Endodermal cell (in vitro differentiated cells): ENCODE measurements around the gene ZNF487. TPM values are rescaled to one million over a fixed set of nuclear protein-coding genes. Genes with fewer than 3 reads are reported as not detected.
A peak's percentile ranks its signal among the peaks of the same experiment; 100 is the strongest.

Experiments
- DNase-seq: peaks from one replicate; pipeline ENCODE4 v3.0.0-alpha.2; 2017
- H3K27ac ChIP-seq: 2 replicates; pipeline ENCODE4 v1.5.1; 2013; ENCODE audit warnings: mild to moderate bottlenecking, low read depth, low read length, moderate library complexity
- H3K27me3 ChIP-seq: 2 replicates; pipeline ENCODE4 v1.6.1; 2013; ENCODE audit warnings: mild to moderate bottlenecking, low read length, moderate library complexity; ENCODE audit not compliant: insufficient read depth, control insufficient read depth, poor library complexity, severe bottlenecking
- H3K36me3 ChIP-seq: 2 replicates; pipeline ENCODE4 v1.7.0; 2013; ENCODE audit warnings: mild to moderate bottlenecking, low read length, moderate library complexity; ENCODE audit not compliant: control insufficient read depth, insufficient read depth
- H3K4me1 ChIP-seq: one replicate; pipeline ENCODE4 v1.7.0; 2013; ENCODE audit warnings: low read length; ENCODE audit not compliant: control insufficient read depth, insufficient read depth
- H3K4me3 ChIP-seq: 2 replicates; pipeline ENCODE4 v1.5.1; 2013; ENCODE audit warnings: mild to moderate bottlenecking, low read length, moderate library complexity
- H3K9ac ChIP-seq: 2 replicates; pipeline ENCODE4 v1.6.1; 2013; ENCODE audit warnings: mild to moderate bottlenecking, low read length, moderate library complexity; ENCODE audit not compliant: poor library complexity, severe bottlenecking; ENCODE audit errors: extremely low read depth
- H3K9me3 ChIP-seq: 2 replicates; pipeline ENCODE4 v1.6.1; 2013; ENCODE audit warnings: mild to moderate bottlenecking, low read length, moderate library complexity; ENCODE audit not compliant: control insufficient read depth
- H3K27ac Mint-ChIP-seq: 2 replicates; pipeline ENCODE4 v1.8.0; 2020; ENCODE audit warnings: mixed read lengths
- H3K27me3 Mint-ChIP-seq: 2 replicates; pipeline ENCODE4 v1.8.0; 2021; ENCODE audit warnings: mild to moderate bottlenecking, mixed read lengths; ENCODE audit not compliant: insufficient read depth
- H3K36me3 Mint-ChIP-seq: 2 replicates; pipeline ENCODE4 v1.8.0; 2020; ENCODE audit warnings: low read depth, mixed read lengths
- H3K4me1 Mint-ChIP-seq: 2 replicates; pipeline ENCODE4 v1.8.0; 2020; ENCODE audit warnings: mixed read lengths
- H3K4me3 Mint-ChIP-seq: 2 replicates; pipeline ENCODE4 v1.8.0; 2020; ENCODE audit warnings: mild to moderate bottlenecking, moderate library complexity, mixed read lengths
- H3K9me3 Mint-ChIP-seq: 2 replicates; pipeline ENCODE4 v1.8.0; 2020; ENCODE audit warnings: mild to moderate bottlenecking, mixed read lengths
- CTCF ChIP-seq: fragments of 200-600 bp; sonication (generic); conservative IDR thresholded peaks from 2 replicates; pipeline ENCODE4 v1.5.0; 2021; ENCODE audit warnings: antibody characterized with exemption, mild to moderate bottlenecking
- WGBS, 2 experiments: methylation state at CpG; one replicate each; pipeline versions ENCODE4 v1.1.5 to v1.1.7; 2013; ENCODE audit warnings: missing lambda C conversion rate in 2 of 2, mixed read lengths in 1 of 2; ENCODE audit not compliant: insufficient coverage in 1 of 2, insufficient read length in 1 of 2; 5-methylcytosine and 5-hydroxymethylcytosine counted together
- total RNA-seq, 2 donors: library from RNA; stranded (reverse); fragmentation: NEBNext Ultra II Directional in 1 of 2; extraction: Animal tissue kit (Norgen Biotek cat#: 25700) in 1 of 2; gene quantifications; 2 replicates in 1 of 2; 3 replicates in 1 of 2; pipeline ENCODE4 v1.2.1, GENCODE V29; 2021

The ZNF487 gene
- total RNA-seq, 2 donors from 2014 or later: 3.8 to 6.6 TPM

GRCh38 chr10:43394868-43395267 is 42.0 kb upstream of the ZNF487 start:
- H3K36me3 Mint-ChIP-seq: peaks cover 65% of the 10 kb centered on the region
- H3K27ac Mint-ChIP-seq: peak overlapping the region; percentile 100
- Histone ChIP-seq H3K27ac (no peak overlapping the region), H3K27me3 (no peaks in the 10 kb centered on the region), H3K9ac (peak overlapping the region; percentile 100), H3K4me3 (peak overlapping the region; percentile 100), H3K36me3 (peaks cover 72% of the 10 kb centered on the region), H3K9me3 (no peaks in the 10 kb centered on the region), H3K4me1 (peaks cover 16% of the 10 kb centered on the region)
- peaks cover 54% of the 10 kb centered on the region for H3K4me1 Mint-ChIP-seq
- H3K4me3 Mint-ChIP-seq: peak overlapping the region; percentile 98
- 80 to 81% methylated on average over 3 to 6 of the region's 6 CpGs for WGBS, 2 experiments
- TF ChIP-seq CTCF: no peak
- H3K27me3 Mint-ChIP-seq: no peaks in the 10 kb centered on the region
- DNase-seq: no peak
- no peaks in the 10 kb centered on the region for H3K9me3 Mint-ChIP-seq

- H3K9ac ChIP-seq: peak overlapping the region; percentile 100
- H3K27ac Mint-ChIP-seq: peak overlapping the region; percentile 100
- no peaks in the 10 kb centered on the region for H3K27me3 Mint-ChIP-seq
- peaks cover 72% of the 10 kb centered on the region for H3K36me3 ChIP-seq
- H3K36me3 Mint-ChIP-seq: peaks cover 58% of the 10 kb centered on the region
- peaks cover 46% of the 10 kb centered on the region for H3K4me1 Mint-ChIP-seq
- H3K4me3 Mint-ChIP-seq: peak overlapping the region; percentile 98
- no peak for DNase-seq
- H3K9me3 Mint-ChIP-seq: no peaks in the 10 kb centered on the region
- H3K27me3 ChIP-seq: no peaks in the 10 kb centered on the region
- TF ChIP-seq CTCF: no peak
- peaks cover 11% of the 10 kb centered on the region for H3K4me1 ChIP-seq
- peak overlapping the region; percentile 95 for H3K27ac ChIP-seq
- no peaks in the 10 kb centered on the region for H3K9me3 ChIP-seq
- WGBS, 2 experiments: 3 to 9% methylated on average over 10 to 18 of the region's 18 CpGs
- peak overlapping the region; percentile 100 for H3K4me3 ChIP-seq
Measured at GRCh38 chr10:43395571-43396060, 41.3 kb upstream of the ZNF487 start.

- H3K36me3 Mint-ChIP-seq: peaks cover 52% of the 10 kb centered on the region
- DNase-seq: peak; percentile 92
- no peaks in the 10 kb centered on the region for H3K27me3 Mint-ChIP-seq
- peaks cover 45% of the 10 kb centered on the region for H3K4me1 Mint-ChIP-seq
- Histone ChIP-seq H3K36me3 (peaks cover 67% of the 10 kb centered on the region), H3K4me3 (peak overlapping the region; percentile 100), H3K27me3 (no peaks in the 10 kb centered on the region), H3K27ac (peak overlapping the region; percentile 95), H3K9ac (peak overlapping the region; percentile 100), H3K9me3 (no peaks in the 10 kb centered on the region), H3K4me1 (peaks cover 12% of the 10 kb centered on the region)
- H3K4me3 Mint-ChIP-seq: peak overlapping the region; percentile 98
- 0% methylated on average over 28 to 60 of the region's 71 CpGs for WGBS, 2 experiments
- no peaks in the 10 kb centered on the region for H3K9me3 Mint-ChIP-seq
- TF ChIP-seq CTCF: no peak
- peak overlapping the region; percentile 100 for H3K27ac Mint-ChIP-seq
Measured at GRCh38 chr10:43396061-43396927, 40.6 kb upstream of the ZNF487 start.
